GM10266 (cell line): ENCODE results near the gene NTRK3.

Source experiments
- DNase-seq: peaks from one replicate; pipeline ENCODE4 v3.0.0; 2012; ENCODE audit errors: extremely low spot score
- CTCF ChIP-seq: IDR thresholded peaks from 2 replicates; pipeline ENCODE4 v1.5.1; 2012; ENCODE audit warnings: mild to moderate bottlenecking, low read depth; ENCODE audit not compliant: control insufficient read depth, insufficient read depth; ENCODE audit errors: missing control alignments

Gene NTRK3

GRCh38 chr15:88194162-88194561 lies 62.4 kb downstream of the NTRK3 start:
- DNase-seq = no peak

DNA sequence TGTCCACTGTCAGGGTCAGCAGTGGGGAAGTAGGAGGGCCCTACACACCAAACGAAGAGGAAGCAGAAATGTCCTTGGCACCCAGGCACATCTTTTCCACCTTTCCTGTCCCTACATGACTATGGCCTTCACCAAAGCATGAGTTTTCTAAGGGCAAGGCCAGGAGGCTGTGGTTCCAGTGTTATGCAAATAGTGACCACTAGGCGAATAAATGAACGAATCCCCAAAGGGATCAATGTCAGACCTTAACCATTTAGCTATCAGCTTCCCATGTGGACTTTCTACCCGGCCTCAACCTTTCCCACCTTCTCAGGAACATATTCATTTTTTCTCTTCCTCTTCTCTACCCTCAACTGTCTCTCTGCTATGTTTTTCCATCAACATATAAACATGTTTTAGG lies 63.1 kb downstream of the NTRK3 start:
- DNase-seq = no peak
- TF ChIP-seq CTCF = no peak

More at GRCh38 chr15:88194162-88194561, 62.4 kb downstream of the NTRK3 start:
- no peak for TF ChIP-seq CTCF

GRCh38 chr15:88191812-88192165 lies 64.8 kb downstream of the NTRK3 start:
- no peak for TF ChIP-seq CTCF
- DNase-seq = no peak

- no peak for DNase-seq
- TF ChIP-seq CTCF = no peak
Observed at GRCh38 chr15:88190232-88190631, 66.3 kb downstream of the NTRK3 start.

GRCh38 chr15:88188300-88188699 lies 68.2 kb downstream of the NTRK3 start:
- TF ChIP-seq CTCF = no peak
- no peak for DNase-seq

DNA sequence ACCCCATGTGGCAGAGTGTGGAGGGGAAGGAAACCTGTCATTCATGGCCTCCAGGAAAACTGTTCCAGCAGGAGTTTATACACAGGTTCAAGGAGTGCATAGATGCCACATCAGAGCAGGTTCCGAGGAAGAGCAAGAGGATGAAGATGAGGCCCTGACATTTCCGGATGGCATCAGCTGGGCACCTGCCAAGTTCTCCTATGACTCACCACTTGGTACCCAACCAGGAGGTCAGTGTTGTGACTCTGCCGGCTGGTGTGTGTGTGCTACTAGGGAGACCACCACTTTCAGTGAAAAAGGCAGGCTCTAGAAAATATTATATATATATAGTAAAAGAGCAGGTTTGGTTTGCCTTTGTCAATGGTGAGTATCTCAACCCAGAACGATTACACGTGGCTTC lies 69.3 kb downstream of the NTRK3 start:
- DNase-seq = no peak
- no peak for TF ChIP-seq CTCF

- no peak for TF ChIP-seq CTCF
- DNase-seq = no peak
Observed at GRCh38 chr15:88185584-88185983, 71.0 kb downstream of the NTRK3 start.

- TF ChIP-seq CTCF = no peak
- DNase-seq = no peak
Observed at GRCh38 chr15:88181613-88182012, 74.9 kb downstream of the NTRK3 start.
